Upper lobe of left lung (tissue), 4 donors: ENCODE data around the gene MRPL41.

Experiments used
- EP300 ChIP-seq, 4 donors: sonication (generic); formaldehyde crosslinking; IDR thresholded peaks; one replicate each; pipeline ENCODE4 v1.5.1; 2017; ENCODE audit warnings: antibody characterized with exemption in 4 of 4, control low read depth in 2 of 4
- POLR2A ChIP-seq, 4 donors: fragments of 450-650 bp; IDR thresholded peaks; one replicate each; pipeline ENCODE4 v1.5.1; 2016 to 2017; ENCODE audit warnings: antibody characterized with exemption in 4 of 4, mild to moderate bottlenecking in 2 of 4
- POLR2AphosphoS5 ChIP-seq, 2 donors: sonication (generic); formaldehyde crosslinking; IDR thresholded peaks; one replicate each; pipeline ENCODE4 v1.5.1; 2017; ENCODE audit warnings: antibody characterized with exemption in 2 of 2
- TF ChIP-seq, protein P1 (sequence below), 6 experiments: fragments of 450-650 bp in 4 of 6; fragments of 200-600 bp in 2 of 6; sonication (generic) in 2 of 6; IDR thresholded peaks; one replicate each; pipeline ENCODE4 v1.5.1; 2016 to 2019; ENCODE audit warnings: antibody characterized with exemption in 6 of 6

DNA sequence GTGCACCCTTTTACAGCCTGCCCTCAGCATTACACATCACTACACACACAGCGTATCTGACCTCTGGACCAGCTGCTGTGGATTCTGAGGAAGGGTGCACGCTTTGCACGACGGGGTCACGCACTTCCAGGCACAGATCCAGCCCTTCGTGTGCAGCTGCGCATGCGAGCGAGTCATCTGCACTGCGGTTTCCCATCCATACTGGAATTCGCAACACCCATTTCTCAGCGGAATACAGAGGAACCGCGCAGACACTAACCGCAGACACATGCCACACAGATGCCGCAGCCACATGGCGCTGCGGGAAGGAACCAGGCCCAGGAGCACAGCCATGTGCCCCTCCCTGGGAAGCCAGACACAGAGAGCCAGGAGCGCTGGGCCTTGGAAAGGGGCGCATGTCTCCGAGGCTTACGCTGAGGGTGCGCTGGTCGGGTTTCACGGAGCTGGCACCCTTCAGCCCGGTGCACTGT, 44.9 kb upstream of the MRPL41 start:
- TF ChIP-seq, protein P1, sequence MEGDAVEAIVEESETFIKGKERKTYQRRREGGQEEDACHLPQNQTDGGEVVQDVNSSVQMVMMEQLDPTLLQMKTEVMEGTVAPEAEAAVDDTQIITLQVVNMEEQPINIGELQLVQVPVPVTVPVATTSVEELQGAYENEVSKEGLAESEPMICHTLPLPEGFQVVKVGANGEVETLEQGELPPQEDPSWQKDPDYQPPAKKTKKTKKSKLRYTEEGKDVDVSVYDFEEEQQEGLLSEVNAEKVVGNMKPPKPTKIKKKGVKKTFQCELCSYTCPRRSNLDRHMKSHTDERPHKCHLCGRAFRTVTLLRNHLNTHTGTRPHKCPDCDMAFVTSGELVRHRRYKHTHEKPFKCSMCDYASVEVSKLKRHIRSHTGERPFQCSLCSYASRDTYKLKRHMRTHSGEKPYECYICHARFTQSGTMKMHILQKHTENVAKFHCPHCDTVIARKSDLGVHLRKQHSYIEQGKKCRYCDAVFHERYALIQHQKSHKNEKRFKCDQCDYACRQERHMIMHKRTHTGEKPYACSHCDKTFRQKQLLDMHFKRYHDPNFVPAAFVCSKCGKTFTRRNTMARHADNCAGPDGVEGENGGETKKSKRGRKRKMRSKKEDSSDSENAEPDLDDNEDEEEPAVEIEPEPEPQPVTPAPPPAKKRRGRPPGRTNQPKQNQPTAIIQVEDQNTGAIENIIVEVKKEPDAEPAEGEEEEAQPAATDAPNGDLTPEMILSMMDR (IDR thresholded peaks at IDR 0.05), result no peak
- TF ChIP-seq POLR2AphosphoS5 (IDR thresholded peaks at IDR 0.05) (no peak), POLR2A (IDR thresholded peaks at IDR 0.05) (no peak), EP300 (IDR thresholded peaks at IDR 0.05) (no peak)
